Kidney glomerular epithelial cell (primary cell): ENCODE measurements around the gene VPS33B.

Source experiments
- DNase-seq: peaks from one replicate; lab custom pipeline; 2025; lab: John Stamatoyannopoulos, UW

Gene VPS33B

GRCh38 chr15:90949979-90950675 is 72.3 kb downstream of the VPS33B start:
- no peak for DNase-seq
